K562 (cell line): ENCODE measurements around the gene PRICKLE3. TPM values are rescaled to one million over a fixed set of nuclear protein-coding genes. Genes with fewer than 3 reads are reported as not detected.

ENCODE experiments used
- COPS2 ChIP-seq: fragments of 450-650 bp; conservative IDR thresholded peaks from 2 replicates; pipeline ENCODE4 v1.6.1; 2016; ENCODE audit warnings: mild to moderate bottlenecking, moderate library complexity
- KDM4B ChIP-seq, 2 experiments: fragments of 450-650 bp in 1 of 2; sonication (generic) in 1 of 2; IDR thresholded peaks; 2 replicates each; pipeline ENCODE4 v1.6.1; 2016 to 2017; ENCODE audit warnings: borderline replicate concordance in 2 of 2, antibody characterized with exemption in 1 of 2, low read depth in 1 of 2, mild to moderate bottlenecking in 1 of 2
- MYC ChIP-seq, 2 experiments: fragments of 250-450 bp in 1 of 2; sonication (Bioruptor Pico) in 1 of 2; IDR thresholded peaks; 2 replicates each; pipeline versions ENCODE4 v1.5.1 to v1.6.1; 2012 to 2021; ENCODE audit warnings: low read depth in 2 of 2, borderline replicate concordance in 1 of 2, improper control_type of control experiment in 1 of 2, low read length in 1 of 2, mild to moderate bottlenecking in 1 of 2, moderate library complexity in 1 of 2
- PHTF2 ChIP-seq: fragments of 250-450 bp; sonication (Bioruptor Pico); IDR thresholded peaks from 2 replicates; pipeline ENCODE4 v1.5.0; 2021; ENCODE audit warnings: mild to moderate bottlenecking
- PTTG1 ChIP-seq: fragments of 450-650 bp; IDR thresholded peaks from 2 replicates; pipeline ENCODE4 v1.6.1; 2016; ENCODE audit warnings: low read depth, mild to moderate bottlenecking, missing genetic modification characterization, missing compliant biosample characterization
- RAD21 ChIP-seq, 2 experiments: fragments of 250-450 bp in 1 of 2; fragments of 450-650 bp in 1 of 2; sonication (Bioruptor Pico) in 1 of 2; formaldehyde crosslinking in 1 of 2; IDR thresholded peaks in 1 of 2; conservative IDR thresholded peaks in 1 of 2; 2 replicates each; pipeline versions ENCODE4 v1.4.0 to v1.8.0; 2020 to 2022; ENCODE audit warnings: mild to moderate bottlenecking in 2 of 2, moderate library complexity in 1 of 2
- RCOR1 ChIP-seq, 2 experiments: IDR thresholded peaks; 2 replicates each; pipeline ENCODE4 v1.6.1; 2012; ENCODE audit warnings: low read depth in 2 of 2, low read length in 2 of 2, borderline replicate concordance in 1 of 2, improper control_type of control experiment in 1 of 2
- SIRT6 ChIP-seq: IDR thresholded peaks from one replicate; pipeline ENCODE4 v1.6.1; 2012; ENCODE audit warnings: low read depth, mild to moderate bottlenecking, control low read depth, inconsistent platforms, low read length, moderate library complexity
- TRIM24 ChIP-seq, 2 experiments: fragments of 450-650 bp; IDR thresholded peaks; 2 replicates each; pipeline ENCODE4 v1.6.1; 2016
- ZKSCAN8 ChIP-seq: fragments of 200-800 bp; sonication (Bioruptor generic); IDR thresholded peaks from 2 replicates; pipeline ENCODE4 v1.6.1; 2016; ENCODE audit warnings: missing genetic modification characterization, missing compliant biosample characterization
- ZNF140 ChIP-seq: fragments of 250-450 bp; sonication (Bioruptor Pico); IDR thresholded peaks from 2 replicates; pipeline ENCODE4 v1.8.0; 2021; ENCODE audit warnings: moderate library complexity, mild to moderate bottlenecking, inconsistent platforms
- ZNF507 ChIP-seq: conservative IDR thresholded peaks from 2 replicates; pipeline ENCODE4 v1.6.1; 2017; ENCODE audit warnings: missing genetic modification characterization, missing compliant biosample characterization
- ZNF766 ChIP-seq: fragments of 200-800 bp; sonication (Bioruptor generic); conservative IDR thresholded peaks from 2 replicates; pipeline ENCODE4 v1.6.1; 2016; ENCODE audit warnings: missing genetic modification characterization, missing compliant biosample characterization
- polyA plus RNA-seq, 8 experiments: library from polyadenylated mRNA; depleted of rRNA in 4 of 8; stranded (reverse) in 5 of 8; unstranded in 3 of 8; fragments of >200 nt; fragmentation: Nextera tagmentation in 2 of 8; fragmentation: Illumina TruSeq in 1 of 8; extraction: Ambion mirVana in 2 of 8; extraction: Trizol in 1 of 8; gene quantifications; 2 replicates each; pipeline versions ENCODE4 v1.2.1 to v1.2.3, GENCODE V29; 2011 to 2014; ENCODE audit warnings: inconsistent platforms in 1 of 8, missing spikeins in 1 of 8
- total RNA-seq, 7 experiments: library from RNA; depleted of rRNA in 6 of 7; stranded (reverse); fragments of >200 nt in 6 of 7; fragmentation: Illumina TruSeq in 2 of 7; extraction: Trizol in 2 of 7; gene quantifications; 2 replicates each; pipeline versions ENCODE4 v1.2.1 to v1.2.3, GENCODE V29; 2011 to 2021; ENCODE audit warnings: low replicate concordance in 1 of 7
- TF ChIP-seq, protein P1 (sequence below): fragments of 200-800 bp; sonication (Bioruptor generic); IDR thresholded peaks from 2 replicates; pipeline ENCODE4 v1.6.1; 2017; ENCODE audit warnings: missing genetic modification characterization, missing compliant biosample characterization
- TF ChIP-seq, protein P2 (sequence below), 3 experiments: IDR thresholded peaks in 2 of 3; conservative IDR thresholded peaks in 1 of 3; 2 replicates each; pipeline ENCODE4 v1.5.1; 2011 to 2012; ENCODE audit warnings: low read length in 3 of 3, mild to moderate bottlenecking in 3 of 3, control low read depth in 2 of 3, improper control_type of control experiment in 1 of 3, inconsistent platforms in 1 of 3, low read depth in 1 of 3, mixed read lengths in 1 of 3, moderate library complexity in 1 of 3; ENCODE audit not compliant: insufficient read depth in 2 of 3
- TF ChIP-seq, protein P3 (sequence below): fragments of 450-650 bp; conservative IDR thresholded peaks from 2 replicates; pipeline ENCODE4 v1.6.1; 2016; ENCODE audit warnings: missing genetic modification characterization, low read depth, mild to moderate bottlenecking, control low read depth, missing compliant biosample characterization

Gene PRICKLE3
- total and polyA plus RNA-seq, 9 of the 15 experiments (the other 6 are each of a cell fraction or from before 2014, with no cell fraction given): 1.1 to 44.3 (median 14.0) TPM

DNA sequence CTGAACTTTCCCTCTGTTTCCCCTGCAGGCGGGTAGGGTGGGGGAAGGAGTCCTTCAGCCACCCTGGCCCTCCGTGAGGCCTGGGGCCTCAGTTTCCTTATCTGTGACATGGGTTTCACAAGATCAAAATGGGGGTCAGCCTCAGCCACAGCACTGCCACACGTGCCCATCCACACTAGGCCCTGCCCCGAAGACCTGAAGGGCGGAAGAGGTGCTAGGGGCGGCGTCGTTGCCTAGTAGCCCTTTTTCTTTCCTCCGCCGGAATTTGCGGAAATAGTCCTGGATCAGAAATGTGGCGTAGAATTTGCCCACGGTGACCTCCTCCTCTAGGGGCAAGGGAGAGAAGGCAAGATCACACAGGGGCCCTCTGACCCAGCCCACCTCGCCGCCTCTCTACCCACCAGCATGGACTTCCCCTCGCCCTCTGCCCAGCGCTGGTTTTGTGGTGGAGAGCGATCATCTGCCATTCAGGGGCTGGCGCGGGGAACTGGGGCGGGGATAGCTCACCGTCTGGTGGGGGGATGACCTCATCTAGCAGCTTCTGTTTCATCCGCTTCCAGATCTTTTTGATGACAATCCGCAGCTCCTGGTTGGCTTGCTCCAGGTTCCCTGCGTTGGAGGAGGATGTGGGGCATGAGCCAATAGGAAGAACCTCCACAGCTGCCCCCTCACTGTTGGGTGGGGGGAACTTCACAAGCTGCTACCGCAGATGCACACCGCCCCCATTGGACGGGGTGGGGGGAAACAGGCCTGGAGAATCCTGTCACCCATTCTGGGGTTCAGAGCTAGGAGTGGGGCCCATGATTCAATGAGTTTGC, 23.5 kb upstream of the PRICKLE3 start (continued):
- TF ChIP-seq SIRT6 (no peak), ZNF140 (CRISPR knock-in tag) (no peak), PHTF2 (CRISPR knock-in tag) (no peak), RAD21 (CRISPR knock-in tag; conservative IDR thresholded peaks at IDR 0.05 in 1 of 2, IDR thresholded peaks at IDR 0.05 in 1 of 2) (peak in 1 of 2 experiments; percentile 18; a peak in 1 of 4 replicates), COPS2 (no peak), KDM4B (IDR thresholded peaks at IDR 0.05; ENCODE audit: borderline replicate concordance in 2 of 2, low read depth in 1 of 2) (no peak), ZNF507 (tag) (no peak), PTTG1 (tag) (no peak), ZKSCAN8 (CRISPR knock-in tag) (no peak), TRIM24 (IDR thresholded peaks at IDR 0.05) (no peak), ZNF766 (no peak), RCOR1 (IDR thresholded peaks at IDR 0.05; ENCODE audit: borderline replicate concordance in 1 of 2, low read depth in 2 of 2, low read length in 2 of 2) (no peak), MYC (IDR thresholded peaks at IDR 0.05; ENCODE audit: low read depth, low read length) (no peak), MYC (CRISPR knock-in tag; IDR thresholded peaks at IDR 0.05; ENCODE audit: borderline replicate concordance, low read depth) (no peak)
- TF ChIP-seq, protein P1, sequence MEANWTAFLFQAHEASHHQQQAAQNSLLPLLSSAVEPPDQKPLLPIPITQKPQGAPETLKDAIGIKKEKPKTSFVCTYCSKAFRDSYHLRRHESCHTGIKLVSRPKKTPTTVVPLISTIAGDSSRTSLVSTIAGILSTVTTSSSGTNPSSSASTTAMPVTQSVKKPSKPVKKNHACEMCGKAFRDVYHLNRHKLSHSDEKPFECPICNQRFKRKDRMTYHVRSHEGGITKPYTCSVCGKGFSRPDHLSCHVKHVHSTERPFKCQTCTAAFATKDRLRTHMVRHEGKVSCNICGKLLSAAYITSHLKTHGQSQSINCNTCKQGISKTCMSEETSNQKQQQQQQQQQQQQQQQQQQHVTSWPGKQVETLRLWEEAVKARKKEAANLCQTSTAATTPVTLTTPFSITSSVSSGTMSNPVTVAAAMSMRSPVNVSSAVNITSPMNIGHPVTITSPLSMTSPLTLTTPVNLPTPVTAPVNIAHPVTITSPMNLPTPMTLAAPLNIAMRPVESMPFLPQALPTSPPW (CRISPR knock-in tag): 0 out of 2 replicates have a peak, but pooled peaks have one; percentile 18
- TF ChIP-seq, protein P2, sequence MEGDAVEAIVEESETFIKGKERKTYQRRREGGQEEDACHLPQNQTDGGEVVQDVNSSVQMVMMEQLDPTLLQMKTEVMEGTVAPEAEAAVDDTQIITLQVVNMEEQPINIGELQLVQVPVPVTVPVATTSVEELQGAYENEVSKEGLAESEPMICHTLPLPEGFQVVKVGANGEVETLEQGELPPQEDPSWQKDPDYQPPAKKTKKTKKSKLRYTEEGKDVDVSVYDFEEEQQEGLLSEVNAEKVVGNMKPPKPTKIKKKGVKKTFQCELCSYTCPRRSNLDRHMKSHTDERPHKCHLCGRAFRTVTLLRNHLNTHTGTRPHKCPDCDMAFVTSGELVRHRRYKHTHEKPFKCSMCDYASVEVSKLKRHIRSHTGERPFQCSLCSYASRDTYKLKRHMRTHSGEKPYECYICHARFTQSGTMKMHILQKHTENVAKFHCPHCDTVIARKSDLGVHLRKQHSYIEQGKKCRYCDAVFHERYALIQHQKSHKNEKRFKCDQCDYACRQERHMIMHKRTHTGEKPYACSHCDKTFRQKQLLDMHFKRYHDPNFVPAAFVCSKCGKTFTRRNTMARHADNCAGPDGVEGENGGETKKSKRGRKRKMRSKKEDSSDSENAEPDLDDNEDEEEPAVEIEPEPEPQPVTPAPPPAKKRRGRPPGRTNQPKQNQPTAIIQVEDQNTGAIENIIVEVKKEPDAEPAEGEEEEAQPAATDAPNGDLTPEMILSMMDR (IDR thresholded peaks at IDR 0.05 in 2 of 3, conservative IDR thresholded peaks at IDR 0.05 in 1 of 3; ENCODE audit: insufficient read depth in 2 of 3, low read depth in 1 of 3, low read length in 3 of 3): 0 out of 6 replicates have a peak, but pooled peaks have one; percentile 3 to 24 (median 16)
- TF ChIP-seq, protein P3, sequence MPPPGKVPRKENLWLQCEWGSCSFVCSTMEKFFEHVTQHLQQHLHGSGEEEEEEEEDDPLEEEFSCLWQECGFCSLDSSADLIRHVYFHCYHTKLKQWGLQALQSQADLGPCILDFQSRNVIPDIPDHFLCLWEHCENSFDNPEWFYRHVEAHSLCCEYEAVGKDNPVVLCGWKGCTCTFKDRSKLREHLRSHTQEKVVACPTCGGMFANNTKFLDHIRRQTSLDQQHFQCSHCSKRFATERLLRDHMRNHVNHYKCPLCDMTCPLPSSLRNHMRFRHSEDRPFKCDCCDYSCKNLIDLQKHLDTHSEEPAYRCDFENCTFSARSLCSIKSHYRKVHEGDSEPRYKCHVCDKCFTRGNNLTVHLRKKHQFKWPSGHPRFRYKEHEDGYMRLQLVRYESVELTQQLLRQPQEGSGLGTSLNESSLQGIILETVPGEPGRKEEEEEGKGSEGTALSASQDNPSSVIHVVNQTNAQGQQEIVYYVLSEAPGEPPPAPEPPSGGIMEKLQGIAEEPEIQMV: no peak
